Smooth muscle cell (in vitro differentiated cells): ENCODE measurements around the gene MTR. TPM values are rescaled to one million over a fixed set of nuclear protein-coding genes. Genes with fewer than 3 reads are reported as not detected.

Experiments
- DNase-seq: peaks from one replicate; lab custom pipeline; 2025; ENCODE audit not compliant: unreplicated experiment; lab: John Stamatoyannopoulos, UW
- H2AFZ ChIP-seq: fragments of 200-600 bp; sonication (generic); 2 replicates; pipeline ENCODE4 v1.6.0; 2016; ENCODE audit warnings: antibody characterized with exemption, low read depth, mild to moderate bottlenecking
- H3F3A ChIP-seq: fragments of 200-600 bp; sonication (generic); 2 replicates; pipeline ENCODE4 v1.6.0; 2017; ENCODE audit warnings: antibody characterized with exemption, low read depth
- H3K27ac ChIP-seq: fragments of 200-600 bp; sonication (generic); 2 replicates; pipeline ENCODE4 v1.5.1; 2016; ENCODE audit warnings: low read depth, mild to moderate bottlenecking
- H3K27me3 ChIP-seq: fragments of 200-600 bp; sonication (generic); 2 replicates; pipeline ENCODE4 v1.6.1; 2016; ENCODE audit warnings: low read depth, mild to moderate bottlenecking
- H3K36me3 ChIP-seq: fragments of 200-600 bp; sonication (generic); 2 replicates; pipeline ENCODE4 v1.5.1; 2016; ENCODE audit warnings: low read depth
- H3K4me1 ChIP-seq: fragments of 200-600 bp; sonication (generic); 2 replicates; pipeline ENCODE4 v1.5.1; 2016; ENCODE audit warnings: low read depth
- H3K4me2 ChIP-seq: fragments of 200-600 bp; sonication (generic); 2 replicates; pipeline ENCODE4 v1.6.0; 2016; ENCODE audit warnings: mild to moderate bottlenecking
- H3K4me3 ChIP-seq: fragments of 200-600 bp; sonication (generic); 2 replicates; pipeline ENCODE4 v1.5.1; 2016; ENCODE audit warnings: mild to moderate bottlenecking
- H3K79me2 ChIP-seq: fragments of 200-600 bp; sonication (generic); 2 replicates; pipeline ENCODE4 v1.6.0; 2016; ENCODE audit warnings: low read depth, mild to moderate bottlenecking
- H3K9ac ChIP-seq: fragments of 200-600 bp; sonication (generic); 2 replicates; pipeline ENCODE4 v1.6.0; 2016; ENCODE audit warnings: low read depth
- H3K9me3 ChIP-seq: fragments of 200-600 bp; sonication (generic); replicated peaks from 2 replicates; pipeline ENCODE4 v1.5.1; 2016; ENCODE audit warnings: low read depth
- H4K20me1 ChIP-seq: fragments of 200-600 bp; sonication (generic); 2 replicates; pipeline ENCODE4 v1.6.0; 2016; ENCODE audit warnings: low read depth
- WGBS: methylation state at CpG from one replicate; pipeline ENCODE4 v1.1.7; 2016; ENCODE audit warnings: low lambda C conversion rate; 5-methylcytosine and 5-hydroxymethylcytosine counted together
- polyA plus RNA-seq: library from polyadenylated mRNA; unstranded; fragments of >200 nt; fragmentation: Nextera tagmentation; extraction: Ambion mirVana; gene quantifications from 2 replicates; pipeline ENCODE4 v1.2.1, GENCODE V29; 2016
- total RNA-seq: library from RNA; depleted of rRNA; stranded (reverse); fragments of >200 nt; gene quantifications from 2 replicates; pipeline ENCODE4 v1.2.3, GENCODE V29; 2014
- TF ChIP-seq, protein P1 (sequence below): fragments of 200-600 bp; sonication (generic); IDR thresholded peaks from 2 replicates; pipeline ENCODE4 v1.5.1; 2017; ENCODE audit warnings: borderline replicate concordance, mild to moderate bottlenecking, antibody characterized with exemption; ENCODE audit not compliant: insufficient read depth, poor library complexity, severe bottlenecking

Gene MTR
- total and polyA plus RNA-seq, 2 experiments from 2014 or later = 10.7 to 18.3 TPM

DNA sequence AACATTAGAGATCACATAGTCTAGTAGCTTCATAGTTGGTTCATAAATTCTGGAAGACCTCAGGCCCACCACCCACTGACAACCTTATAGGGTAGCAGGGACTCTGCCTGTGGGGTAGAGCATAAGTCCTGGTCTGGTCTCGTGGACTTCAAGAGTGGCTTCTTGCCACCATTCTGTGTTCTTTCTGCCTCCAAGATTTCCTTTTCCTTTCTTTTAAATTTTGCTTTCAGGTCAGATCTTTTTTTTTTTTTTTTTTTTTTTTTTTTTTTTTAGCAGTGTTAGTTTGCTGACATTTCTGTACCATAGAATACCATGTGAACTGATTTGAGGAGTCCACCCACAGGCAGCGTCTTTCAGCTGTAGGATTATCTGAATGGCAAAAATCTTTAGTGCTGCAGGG is 28.5 kb downstream of the MTR start:
- no peak overlapping the region for H2AFZ ChIP-seq
- H3K9ac ChIP-seq = no peak overlapping the region
- no peaks in the 10 kb centered on the region for H3F3A ChIP-seq
- no peaks in the 10 kb centered on the region for H3K27me3 ChIP-seq
- TF ChIP-seq, protein P1, sequence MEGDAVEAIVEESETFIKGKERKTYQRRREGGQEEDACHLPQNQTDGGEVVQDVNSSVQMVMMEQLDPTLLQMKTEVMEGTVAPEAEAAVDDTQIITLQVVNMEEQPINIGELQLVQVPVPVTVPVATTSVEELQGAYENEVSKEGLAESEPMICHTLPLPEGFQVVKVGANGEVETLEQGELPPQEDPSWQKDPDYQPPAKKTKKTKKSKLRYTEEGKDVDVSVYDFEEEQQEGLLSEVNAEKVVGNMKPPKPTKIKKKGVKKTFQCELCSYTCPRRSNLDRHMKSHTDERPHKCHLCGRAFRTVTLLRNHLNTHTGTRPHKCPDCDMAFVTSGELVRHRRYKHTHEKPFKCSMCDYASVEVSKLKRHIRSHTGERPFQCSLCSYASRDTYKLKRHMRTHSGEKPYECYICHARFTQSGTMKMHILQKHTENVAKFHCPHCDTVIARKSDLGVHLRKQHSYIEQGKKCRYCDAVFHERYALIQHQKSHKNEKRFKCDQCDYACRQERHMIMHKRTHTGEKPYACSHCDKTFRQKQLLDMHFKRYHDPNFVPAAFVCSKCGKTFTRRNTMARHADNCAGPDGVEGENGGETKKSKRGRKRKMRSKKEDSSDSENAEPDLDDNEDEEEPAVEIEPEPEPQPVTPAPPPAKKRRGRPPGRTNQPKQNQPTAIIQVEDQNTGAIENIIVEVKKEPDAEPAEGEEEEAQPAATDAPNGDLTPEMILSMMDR = no peak
- no peaks in the 10 kb centered on the region for H3K9me3 ChIP-seq
- DNase-seq = no peak
- peaks cover 5% of the 10 kb centered on the region for H3K4me1 ChIP-seq
- no peak overlapping the region for H3K4me2 ChIP-seq
- no peaks in the 10 kb centered on the region for H3K79me2 ChIP-seq
- 89% methylated on average over 2 of the region's 2 CpGs for WGBS
- peaks cover 7% of the 10 kb centered on the region for H3K36me3 ChIP-seq
- H4K20me1 ChIP-seq = peaks cover 30% of the 10 kb centered on the region
- H3K4me3 ChIP-seq = no peak overlapping the region
- no peak overlapping the region for H3K27ac ChIP-seq

DNA sequence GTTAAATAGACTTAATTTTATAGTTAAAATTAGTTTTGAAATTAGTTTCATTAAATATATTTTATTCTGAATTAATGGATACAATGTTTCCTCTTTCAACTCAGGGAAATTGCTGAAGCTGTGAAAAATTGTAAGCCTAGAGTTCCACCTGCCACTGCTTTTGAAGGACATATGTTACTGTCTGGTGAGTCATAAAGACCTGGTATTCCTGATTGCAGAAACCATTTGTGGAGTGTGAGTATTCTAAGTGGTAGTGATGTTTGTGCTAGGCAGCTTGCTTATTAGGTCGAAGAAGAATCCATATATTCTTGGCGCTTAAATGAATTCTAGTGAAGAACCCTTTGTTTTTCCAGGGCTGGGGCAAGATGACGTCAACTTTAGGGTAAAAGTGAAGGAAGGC is 34.0 kb downstream of the MTR start:
- no peaks in the 10 kb centered on the region for H3K27me3 ChIP-seq
- no peak overlapping the region for H3K4me2 ChIP-seq
- H3F3A ChIP-seq = no peaks in the 10 kb centered on the region
- H3K36me3 ChIP-seq = peaks cover 5% of the 10 kb centered on the region
- DNase-seq = no peak
- no peak overlapping the region for H3K9ac ChIP-seq
- peaks cover 5% of the 10 kb centered on the region for H4K20me1 ChIP-seq
- H3K79me2 ChIP-seq = no peaks in the 10 kb centered on the region
- H2AFZ ChIP-seq = no peak overlapping the region
- TF ChIP-seq, protein P1 = no peak
- 84% methylated on average over 3 of the region's 3 CpGs for WGBS
- H3K9me3 ChIP-seq = no peaks in the 10 kb centered on the region
- H3K4me3 ChIP-seq = no peak overlapping the region
- H3K4me1 ChIP-seq = no peaks in the 10 kb centered on the region
- no peak overlapping the region for H3K27ac ChIP-seq

DNA sequence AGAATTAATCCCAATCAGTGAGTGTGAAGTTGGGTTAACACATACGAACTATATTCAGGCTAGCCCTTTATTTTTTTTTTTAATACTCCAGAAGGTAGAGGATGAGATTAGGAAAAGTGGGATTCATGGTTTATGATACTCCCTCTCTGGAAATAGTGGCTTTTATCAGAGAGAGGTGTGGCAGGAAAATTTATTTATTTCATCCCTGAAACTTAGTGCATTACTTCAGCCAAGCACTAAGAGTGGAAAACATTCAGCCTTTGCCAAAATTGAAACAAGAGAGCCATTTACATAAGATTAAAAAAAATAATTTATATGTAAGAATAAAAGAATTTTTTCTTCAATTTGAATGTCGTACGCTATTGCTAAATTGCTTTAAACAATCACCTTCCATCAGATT is 35.0 kb downstream of the MTR start:
- 83% methylated on average over 3 of the region's 3 CpGs for WGBS
- peaks cover 3% of the 10 kb centered on the region for H3K36me3 ChIP-seq
- TF ChIP-seq, protein P1 = no peak

DNA sequence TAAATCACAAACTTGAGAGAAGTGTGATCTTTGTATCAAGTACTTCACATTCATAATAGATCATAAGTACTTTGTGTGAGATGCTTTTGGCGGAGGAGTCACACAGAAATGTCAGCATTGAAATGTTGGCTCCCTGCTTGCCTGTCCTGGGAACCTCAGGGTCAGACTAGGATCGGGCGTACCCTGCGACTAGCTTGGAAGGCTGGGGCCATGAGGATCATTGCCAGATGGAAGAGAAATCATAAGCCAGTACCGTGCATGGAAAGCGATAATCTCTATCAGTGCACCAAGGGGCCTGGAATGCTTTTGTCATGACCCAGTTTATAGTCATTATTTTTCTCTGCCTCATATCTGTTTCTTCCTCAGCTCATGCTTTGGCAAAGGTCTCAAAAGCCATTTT is 35.5 kb downstream of the MTR start:
- H3K79me2 ChIP-seq = no peaks in the 10 kb centered on the region
- H3K9ac ChIP-seq = no peak overlapping the region
- DNase-seq = no peak
- no peaks in the 10 kb centered on the region for H3F3A ChIP-seq
- no peak overlapping the region for H3K4me2 ChIP-seq
- H2AFZ ChIP-seq = no peak overlapping the region
- TF ChIP-seq, protein P1 = no peak
- H3K4me1 ChIP-seq = no peaks in the 10 kb centered on the region
- no peak overlapping the region for H3K4me3 ChIP-seq
- H3K27me3 ChIP-seq = no peaks in the 10 kb centered on the region
- H3K27ac ChIP-seq = no peak overlapping the region
- H4K20me1 ChIP-seq = no peaks in the 10 kb centered on the region
- H3K36me3 ChIP-seq = peaks cover 3% of the 10 kb centered on the region
- 96% methylated on average over 6 of the region's 6 CpGs for WGBS
- H3K9me3 ChIP-seq = no peaks in the 10 kb centered on the region

More for the DNA sequence above, 35.0 kb downstream of the MTR start:
- Histone ChIP-seq H3K27me3 (no peaks in the 10 kb centered on the region), H3K9ac (no peak overlapping the region), H2AFZ (no peak overlapping the region), H3K4me1 (no peaks in the 10 kb centered on the region), H3K9me3 (no peaks in the 10 kb centered on the region), H3K27ac (no peak overlapping the region), H4K20me1 (no peaks in the 10 kb centered on the region), H3K4me2 (no peak overlapping the region), H3F3A (no peaks in the 10 kb centered on the region), H3K79me2 (no peaks in the 10 kb centered on the region), H3K4me3 (no peak overlapping the region)
- no peak for DNase-seq
